Rectal smooth muscle tissue (tissue), 1 donor: ENCODE results near the gene MRPL18.
A peak's percentile ranks its signal among the peaks of the same experiment; 100 is the strongest.
"Not testable (repeated sequence)": the region's sequence is repeated elsewhere in the genome, so short reads cannot be mapped to it uniquely, and the experiment has no call there.

Experiments
- H3K27ac ChIP-seq: one replicate; pipeline ENCODE4 v1.7.0; 2013; ENCODE audit warnings: low read depth, low read length, inconsistent platforms
- H3K27me3 ChIP-seq: one replicate; pipeline ENCODE4 v1.7.0; 2013; ENCODE audit warnings: low read length; ENCODE audit not compliant: control insufficient read depth, insufficient read depth
- H3K36me3 ChIP-seq: one replicate; pipeline ENCODE4 v1.7.0; 2013; ENCODE audit warnings: low read length; ENCODE audit not compliant: control insufficient read depth, insufficient read depth
- H3K4me1 ChIP-seq: one replicate; pipeline ENCODE4 v1.7.0; 2013; ENCODE audit warnings: low read length; ENCODE audit not compliant: control insufficient read depth, insufficient read depth
- H3K4me3 ChIP-seq: one replicate; pipeline ENCODE4 v1.7.0; 2013; ENCODE audit warnings: low read length
- H3K9ac ChIP-seq: one replicate; pipeline ENCODE4 v1.7.0; 2013; ENCODE audit warnings: low read length

Gene MRPL18

DNA sequence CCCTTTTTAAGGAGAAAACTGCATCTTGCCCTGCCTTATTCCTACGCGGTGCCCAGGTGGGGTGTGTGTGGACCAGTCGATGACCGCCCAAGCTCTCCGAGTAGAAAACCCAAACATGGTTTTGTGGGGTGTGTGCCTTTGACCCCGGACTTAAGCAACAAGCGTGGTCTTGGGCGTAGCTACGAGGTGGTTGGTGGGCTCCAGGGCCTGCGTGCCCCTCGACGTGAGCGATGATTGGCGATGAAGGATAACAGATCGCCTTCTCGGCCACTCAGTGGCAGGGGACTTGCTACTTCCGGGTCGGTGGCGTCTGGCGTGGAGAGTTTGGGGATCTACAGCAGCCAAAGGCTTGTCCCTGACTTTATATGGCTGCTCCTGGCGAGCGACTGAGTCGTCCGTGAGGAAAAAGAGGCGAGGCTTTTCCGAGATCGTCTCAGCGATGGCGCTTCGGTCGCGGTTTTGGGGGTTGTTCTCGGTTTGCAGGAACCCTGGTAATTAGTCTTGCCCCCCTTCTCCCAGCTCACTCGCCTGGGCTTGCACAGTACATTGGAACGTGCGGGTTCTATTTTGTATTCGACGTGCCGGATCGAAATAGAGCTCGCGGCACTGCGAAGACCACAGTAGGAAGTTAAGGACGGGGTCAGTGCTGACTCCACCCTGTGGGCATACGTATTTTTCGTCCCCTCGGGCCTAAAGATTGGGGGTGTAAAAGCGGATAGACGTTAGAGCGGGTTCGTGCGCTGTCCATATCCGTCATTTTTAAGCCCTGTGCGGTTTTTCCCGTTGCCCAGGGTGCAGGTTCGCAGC, at the start of gene MRPL18:
TSS of gene MRPL18 (plus strand) at position 319 of the 807 bp plus-strand sequence. CDS start at position 440, 121 bp downstream.
- peaks cover 3% of the 10 kb centered on the region for H3K36me3 ChIP-seq

GRCh38 chr6:159742165-159742564, 48.1 kb upstream of the MRPL18 start:
- H3K9ac ChIP-seq, result no peak overlapping the region
- H3K27ac ChIP-seq, result no peak overlapping the region
- H3K4me3 ChIP-seq, result no peak overlapping the region
- peaks cover 29% of the 10 kb centered on the region for H3K36me3 ChIP-seq
- no peaks in the 10 kb centered on the region for H3K27me3 ChIP-seq
- H3K4me1 ChIP-seq, result no peaks in the 10 kb centered on the region

More for the DNA sequence above, at the start of gene MRPL18:
- H3K4me1 ChIP-seq, result peaks cover 24% of the 10 kb centered on the region
- peak within 1 kb of the TSS; percentile 95 for H3K9ac ChIP-seq
- peak within 1 kb of the TSS; percentile 99 for H3K4me3 ChIP-seq
- no peaks in the 10 kb centered on the region for H3K27me3 ChIP-seq
- H3K27ac ChIP-seq, result peak within 1 kb of the TSS; percentile 98

DNA sequence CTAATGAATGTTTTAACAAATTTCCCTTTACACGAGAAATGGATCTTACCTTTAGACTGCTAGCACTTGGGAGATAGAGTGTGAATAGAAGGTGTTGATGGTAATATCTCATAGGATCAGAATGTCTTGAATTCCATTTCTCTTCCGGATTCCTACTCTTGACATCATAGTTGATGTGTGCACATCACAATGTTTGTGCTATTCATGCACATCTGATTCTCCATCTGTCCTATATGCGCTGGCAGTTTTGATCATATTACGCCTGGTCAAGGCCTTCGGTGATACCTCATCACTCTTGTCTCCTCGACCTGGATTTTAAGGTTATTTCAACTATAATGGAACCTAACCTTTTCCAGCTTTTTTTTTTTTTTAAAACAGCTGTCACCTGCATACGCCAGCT, 45.2 kb upstream of the MRPL18 start:
- peaks cover 29% of the 10 kb centered on the region for H3K36me3 ChIP-seq
- H3K27me3 ChIP-seq, result no peaks in the 10 kb centered on the region

GRCh38 chr6:159746759-159747158, 43.5 kb upstream of the MRPL18 start:
- Histone ChIP-seq H3K27ac (no peak overlapping the region), H3K4me3 (no peak overlapping the region), H3K36me3 (peaks cover 25% of the 10 kb centered on the region), H3K4me1 (no peaks in the 10 kb centered on the region), H3K9ac (no peak overlapping the region), H3K27me3 (no peaks in the 10 kb centered on the region)

More for the DNA sequence above, 45.2 kb upstream of the MRPL18 start:
- Histone ChIP-seq H3K4me1 (no peaks in the 10 kb centered on the region), H3K4me3 (no peak overlapping the region), H3K9ac (no peak overlapping the region), H3K27ac (no peak overlapping the region)

GRCh38 chr6:159748127-159748526, 42.1 kb upstream of the MRPL18 start:
- H3K36me3 ChIP-seq, result peaks cover 30% of the 10 kb centered on the region
- H3K9ac ChIP-seq, H3K4me3 ChIP-seq, H3K27ac ChIP-seq, H3K27me3 ChIP-seq, H3K4me1 ChIP-seq: not testable (repeated sequence)

DNA sequence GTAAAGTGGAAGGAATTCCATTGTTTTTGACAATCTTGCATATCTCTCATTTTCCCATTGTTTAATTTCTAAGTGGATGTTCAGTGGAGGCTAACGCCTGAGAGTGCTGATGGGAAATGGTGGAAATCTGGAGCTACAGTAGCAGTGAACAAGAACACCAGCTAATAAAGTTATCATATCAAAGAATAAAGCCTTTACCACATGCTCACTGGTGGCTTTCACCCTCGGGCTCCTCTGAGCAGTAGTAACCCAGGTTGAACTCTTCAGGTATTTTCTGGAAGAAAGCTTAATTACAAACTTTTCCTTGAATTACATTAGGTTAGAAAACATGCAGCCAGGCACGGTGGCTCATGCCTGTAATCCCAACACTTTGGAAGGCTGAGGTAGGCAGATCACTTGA, 38.8 kb upstream of the MRPL18 start:
- Histone ChIP-seq H3K4me1 (no peaks in the 10 kb centered on the region), H3K36me3 (peaks cover 28% of the 10 kb centered on the region), H3K27ac (no peak overlapping the region), H3K9ac (no peak overlapping the region), H3K27me3 (no peaks in the 10 kb centered on the region), H3K4me3 (no peak overlapping the region)

- Histone ChIP-seq H3K36me3 (peaks cover 29% of the 10 kb centered on the region), H3K4me1 (no peaks in the 10 kb centered on the region), H3K27me3 (no peaks in the 10 kb centered on the region), H3K9ac (no peak overlapping the region), H3K4me3 (no peak overlapping the region), H3K27ac (no peak overlapping the region)
Measured at GRCh38 chr6:159753081-159753872, 37.0 kb upstream of the MRPL18 start.

DNA sequence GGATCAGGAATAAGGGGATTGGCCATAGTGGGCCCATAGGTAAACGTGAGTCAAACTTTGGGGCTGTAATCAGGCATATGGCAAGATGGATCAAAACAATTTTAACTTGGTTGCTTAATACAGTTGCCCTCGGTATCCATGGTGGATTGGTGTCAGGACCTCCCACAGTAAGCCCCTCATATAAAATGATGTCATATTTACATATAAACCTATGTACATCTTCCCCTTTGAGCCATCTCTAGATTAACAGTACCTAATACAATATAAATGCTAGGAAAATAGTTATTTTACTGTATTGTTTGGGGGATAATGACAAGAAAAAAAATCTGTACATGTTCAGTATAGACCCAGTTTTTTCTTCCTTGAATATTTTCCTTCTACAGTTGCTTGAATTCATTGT, 35.9 kb upstream of the MRPL18 start:
- peaks cover 32% of the 10 kb centered on the region for H3K36me3 ChIP-seq
- no peaks in the 10 kb centered on the region for H3K27me3 ChIP-seq
- no peaks in the 10 kb centered on the region for H3K4me1 ChIP-seq
- H3K4me3 ChIP-seq, result no peak overlapping the region
- no peak overlapping the region for H3K9ac ChIP-seq
- H3K27ac ChIP-seq, result no peak overlapping the region

DNA sequence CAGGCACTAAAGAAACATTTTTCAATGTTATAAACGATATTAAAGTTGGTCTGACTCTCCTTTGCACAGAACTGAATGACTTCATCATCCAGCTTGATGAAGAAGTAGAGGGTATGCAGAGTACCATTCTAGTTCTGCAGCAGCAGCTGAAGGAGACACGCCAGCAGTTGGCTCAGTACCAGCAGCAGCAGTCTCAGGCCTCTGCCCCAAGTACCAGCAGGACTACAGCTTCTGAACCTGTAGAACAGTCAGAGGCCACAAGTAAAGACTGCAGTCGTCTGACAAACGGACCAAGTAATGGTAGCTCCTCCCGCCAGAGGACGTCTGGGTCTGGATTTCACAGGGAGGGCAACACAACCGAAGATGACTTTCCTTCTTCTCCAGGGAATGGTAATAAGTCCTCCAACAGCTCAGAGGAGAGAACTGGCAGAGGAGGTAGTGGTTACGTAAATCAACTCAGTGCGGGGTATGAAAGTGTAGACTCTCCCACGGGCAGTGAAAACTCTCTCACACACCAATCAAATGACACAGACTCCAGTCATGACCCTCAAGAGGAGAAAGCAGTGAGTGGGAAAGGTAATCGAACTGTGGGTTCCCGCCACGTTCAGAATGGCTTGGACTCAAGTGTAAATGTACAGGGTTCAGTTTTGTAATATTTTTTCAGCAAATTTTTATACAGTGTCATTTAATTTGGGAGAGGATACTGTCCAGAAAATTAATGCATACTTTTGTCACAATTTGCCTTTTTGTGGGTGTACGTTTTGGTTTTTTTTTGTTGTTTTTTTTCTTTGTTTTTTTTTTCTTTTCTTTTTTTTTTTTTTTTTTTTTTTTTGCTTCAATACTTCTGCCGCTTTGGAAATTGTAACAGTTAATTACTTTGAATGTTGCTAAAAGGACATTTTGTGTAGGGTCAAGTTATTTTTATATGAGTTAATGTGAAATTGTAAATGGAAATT, 35.0 kb upstream of the MRPL18 start:
- Histone ChIP-seq H3K27me3 (no peaks in the 10 kb centered on the region), H3K36me3 (peaks cover 32% of the 10 kb centered on the region), H3K27ac (no peak overlapping the region), H3K4me1 (no peaks in the 10 kb centered on the region), H3K4me3 (no peak overlapping the region), H3K9ac (no peak overlapping the region)

DNA sequence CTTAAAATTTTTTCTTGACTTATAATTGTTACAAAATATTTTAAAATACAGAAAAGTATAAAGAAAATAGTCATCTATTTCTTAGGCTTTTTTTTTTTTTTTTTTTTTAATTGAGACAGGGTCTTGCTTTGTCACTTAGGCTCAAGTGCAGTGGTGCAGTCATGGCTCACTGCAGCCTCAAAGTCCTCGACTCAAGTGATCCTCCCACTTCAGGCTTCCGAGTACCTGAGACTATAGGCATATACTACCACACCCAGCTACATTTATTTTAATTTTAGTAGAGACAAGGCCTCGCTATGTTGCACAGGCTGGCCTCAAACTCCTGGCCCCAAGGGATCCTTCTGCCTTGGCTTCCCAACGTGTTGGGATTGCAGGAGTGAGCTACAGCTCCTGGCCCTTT, 33.8 kb upstream of the MRPL18 start:
- Histone ChIP-seq H3K4me1 (peaks cover 3% of the 10 kb centered on the region), H3K27ac (no peak overlapping the region), H3K27me3 (no peaks in the 10 kb centered on the region), H3K4me3 (no peak overlapping the region), H3K36me3 (peaks cover 30% of the 10 kb centered on the region), H3K9ac (no peak overlapping the region)

- peaks cover 3% of the 10 kb centered on the region for H3K4me1 ChIP-seq
- H3K27me3 ChIP-seq, result no peaks in the 10 kb centered on the region
- H3K9ac ChIP-seq, result no peak overlapping the region
- H3K36me3 ChIP-seq, result peaks cover 21% of the 10 kb centered on the region
- H3K27ac ChIP-seq, result peak overlapping the region; percentile 7
- no peak overlapping the region for H3K4me3 ChIP-seq
Measured at GRCh38 chr6:159758031-159759001, 32.0 kb upstream of the MRPL18 start.
